Esophagus squamous epithelium (tissue), 4 donors: ENCODE measurements around the gene SYTL3.

Source experiments
- POLR2A ChIP-seq, 4 donors: fragments of 450-650 bp; IDR thresholded peaks; one replicate each; pipeline ENCODE4 v1.6.1; 2017; ENCODE audit warnings: antibody characterized with exemption in 4 of 4, mild to moderate bottlenecking in 4 of 4, moderate library complexity in 3 of 4
- TF ChIP-seq, protein P1 (sequence below), 6 experiments: fragments of 450-650 bp in 4 of 6; fragments of 200-600 bp in 2 of 6; sonication (generic) in 2 of 6; IDR thresholded peaks; one replicate each; pipeline ENCODE4 v1.5.1; 2016 to 2019; ENCODE audit warnings: antibody characterized with exemption in 6 of 6, mild to moderate bottlenecking in 4 of 6, moderate library complexity in 4 of 6

GRCh38 chr6:158769771-158770432, 120.0 kb downstream of the SYTL3 start:
- TF ChIP-seq, protein P1, sequence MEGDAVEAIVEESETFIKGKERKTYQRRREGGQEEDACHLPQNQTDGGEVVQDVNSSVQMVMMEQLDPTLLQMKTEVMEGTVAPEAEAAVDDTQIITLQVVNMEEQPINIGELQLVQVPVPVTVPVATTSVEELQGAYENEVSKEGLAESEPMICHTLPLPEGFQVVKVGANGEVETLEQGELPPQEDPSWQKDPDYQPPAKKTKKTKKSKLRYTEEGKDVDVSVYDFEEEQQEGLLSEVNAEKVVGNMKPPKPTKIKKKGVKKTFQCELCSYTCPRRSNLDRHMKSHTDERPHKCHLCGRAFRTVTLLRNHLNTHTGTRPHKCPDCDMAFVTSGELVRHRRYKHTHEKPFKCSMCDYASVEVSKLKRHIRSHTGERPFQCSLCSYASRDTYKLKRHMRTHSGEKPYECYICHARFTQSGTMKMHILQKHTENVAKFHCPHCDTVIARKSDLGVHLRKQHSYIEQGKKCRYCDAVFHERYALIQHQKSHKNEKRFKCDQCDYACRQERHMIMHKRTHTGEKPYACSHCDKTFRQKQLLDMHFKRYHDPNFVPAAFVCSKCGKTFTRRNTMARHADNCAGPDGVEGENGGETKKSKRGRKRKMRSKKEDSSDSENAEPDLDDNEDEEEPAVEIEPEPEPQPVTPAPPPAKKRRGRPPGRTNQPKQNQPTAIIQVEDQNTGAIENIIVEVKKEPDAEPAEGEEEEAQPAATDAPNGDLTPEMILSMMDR (IDR thresholded peaks at IDR 0.05), result no peak
- no peak for TF ChIP-seq POLR2A (IDR thresholded peaks at IDR 0.05)
